Measurements from ENCODE around the gene TUBA4B.

TUBA4B gene

GRCh38 chr2:219218732-219219701 lies 34.0 kb upstream of the TUBA4B start, which contains the start of gene ABCB6:
Gene ABCB6, minus strand, starts transcription at chr2:219218958. Its CDS starts 285 bp downstream, at chr2:219218673.
- DNase-seq (ENCODE audit: low spot score) = peak; percentile 96

- DNase-seq (ENCODE audit: low spot score) = no peak
Observed at GRCh38 chr2:219219784-219220532, 33.1 kb upstream of the TUBA4B start.

- DNase-seq (ENCODE audit: low spot score) = no peak
Observed at GRCh38 chr2:219220652-219221402, 32.2 kb upstream of the TUBA4B start.

GRCh38 chr2:219221957-219222518 lies 31.0 kb upstream of the TUBA4B start:
- no peak for DNase-seq (ENCODE audit: low spot score)

- no peak for DNase-seq (ENCODE audit: low spot score)
Observed at GRCh38 chr2:219223831-219224610, 29.0 kb upstream of the TUBA4B start.

GRCh38 chr2:219225350-219225749 lies 27.7 kb upstream of the TUBA4B start:
- DNase-seq (ENCODE audit: low spot score) = no peak

GRCh38 chr2:219228041-219228910 lies 24.8 kb upstream of the TUBA4B start:
- DNase-seq (ENCODE audit: low spot score) = no peak

- DNase-seq (ENCODE audit: low spot score) = no peak
Observed at GRCh38 chr2:219228911-219229304, 24.1 kb upstream of the TUBA4B start.

- peak; percentile 99 for DNase-seq (ENCODE audit: low spot score)
Observed at GRCh38 chr2:219229305-219230058, 23.6 kb upstream of the TUBA4B start, which contains the start of the genes ANKZF1 and ATG9A. Gene ANKZF1, plus strand, starts transcription at chr2:219229806. Its CDS starts 452 bp downstream, at chr2:219230258. Gene ATG9A, minus strand, starts transcription at chr2:219229636. Its CDS starts 1,612 bp downstream, at chr2:219228024.

- DNase-seq (ENCODE audit: low spot score) = no peak
Observed at GRCh38 chr2:219230059-219230540, 22.9 kb upstream of the TUBA4B start.

- no peak for DNase-seq (ENCODE audit: low spot score)
Observed at GRCh38 chr2:219234331-219234730, 18.7 kb upstream of the TUBA4B start.

- no peak for DNase-seq (ENCODE audit: low spot score)
Observed at GRCh38 chr2:219243291-219243761, 9.7 kb upstream of the TUBA4B start.

GRCh38 chr2:219244789-219245147 lies 8.3 kb upstream of the TUBA4B start:
- no peak for DNase-seq (ENCODE audit: low spot score)

- peak; percentile 90 for DNase-seq (ENCODE audit: low spot score)
Observed at GRCh38 chr2:219245148-219245898, 7.7 kb upstream of the TUBA4B start, which contains the start of the genes GLB1L and STK16. Gene GLB1L, minus strand, starts transcription at chr2:219245444. Its CDS starts 1,871 bp downstream, at chr2:219243573. Gene STK16, plus strand, starts transcription at chr2:219245479. Its CDS starts 521 bp downstream, at chr2:219246000.

GRCh38 chr2:219245899-219246230 lies 7.2 kb upstream of the TUBA4B start:
- no peak for DNase-seq (ENCODE audit: low spot score)

GRCh38 chr2:219246559-219246958 lies 6.5 kb upstream of the TUBA4B start:
- DNase-seq (ENCODE audit: low spot score) = no peak

- DNase-seq (ENCODE audit: low spot score) = no peak
Observed at GRCh38 chr2:219247678-219248642, 5.1 kb upstream of the TUBA4B start.

All from putamen (tissue), 1 donor.